Heart left ventricle (tissue), 13 donors: ENCODE data around the gene HNRNPCL1.
"Not testable (repeated sequence)": the region's sequence is repeated elsewhere in the genome, so short reads cannot be mapped to it uniquely, and the experiment has no call there.

ENCODE experiments used
- CTCF ChIP-seq, 12 donors: fragments of 200-600 bp; sonication (generic) in 4 of 12; IDR thresholded peaks; one replicate each; pipeline versions ENCODE4 v1.5.0 to v1.8.0; 2018 to 2022; ENCODE audit warnings: antibody characterized with exemption in 12 of 12, mild to moderate bottlenecking in 5 of 12
- POLR2A ChIP-seq, 2 donors: fragments of 450-650 bp; IDR thresholded peaks; one replicate each; pipeline ENCODE4 v1.6.1; 2017; ENCODE audit warnings: antibody characterized with exemption in 2 of 2, mild to moderate bottlenecking in 2 of 2, moderate library complexity in 2 of 2
- donor health status: ischemic (EF 13 %, LVEDD 7.1; RV severe dilation, severe dysfunction).
- donor health status: DM: no; HTN: yes; CAD: no.
- donor health status: DM: no; HTN: no; CAD: no.
- donor health status: ischemic (EF 25% LVEDD 6.9; RV normal size, moderate dysfunction).
- donor health status: ischemic (EF 25% LVEDD 5.7; RV mildly dilated, moderate dysfunction).
- donor health status: ischemic (EF 35%, LVEDD 5.7; RV mildly dilated, moderate dysfunction).
- donor health status: nonischemic (EF 11% LVEDD 7.7; RV severe dilation, severe dysfunction).
- donor health status: DM: yes; HTN: yes; CAD: no.
- donor health status: PGD.
- donor health status: ischemic (EF 29% LVEDD 5.4; RV normal size, mild dysfunction).
- donor health status: nonischemic (EF 23%, LVEDD 6.1; RV moderate dilation, normal function).

- not testable (repeated sequence) for TF ChIP-seq CTCF, POLR2A (IDR thresholded peaks at IDR 0.05)
Observed at GRCh38 chr1:12819061-12819460, 29.5 kb downstream of the HNRNPCL1 start.
